Transverse colon (tissue), 4 donors: ENCODE results near the gene PER2. TPM values are rescaled to one million over a fixed set of nuclear protein-coding genes. Genes with fewer than 3 reads are reported as not detected.
A peak's percentile ranks its signal among the peaks of the same experiment; 100 is the strongest.

ENCODE experiments used
- DNase-seq: peaks from one replicate; pipeline ENCODE4 v3.0.0-alpha.2; 2019
- H3K27ac ChIP-seq, 4 donors: fragments of 200-600 bp; sonication (generic); 2 replicates each; pipeline ENCODE4 v1.5.1; 2016 to 2018; ENCODE audit warnings: inconsistent platforms in 4 of 4
- H3K27me3 ChIP-seq: fragments of 200-600 bp; sonication (generic); 2 replicates; pipeline ENCODE4 v1.5.1; 2017; ENCODE audit warnings: inconsistent platforms
- H3K36me3 ChIP-seq, 4 donors: fragments of 200-600 bp; sonication (generic); 2 replicates each; pipeline ENCODE4 v1.5.1; 2017 to 2019; ENCODE audit warnings: inconsistent platforms in 4 of 4
- H3K4me1 ChIP-seq, 4 donors: fragments of 200-600 bp; sonication (generic); 2 replicates each; pipeline ENCODE4 v1.5.1; 2017 to 2020; ENCODE audit warnings: inconsistent platforms in 4 of 4
- H3K4me3 ChIP-seq, 4 donors: fragments of 200-600 bp; sonication (generic); 1 replicate in 1 of 4; 2 replicates in 3 of 4; pipeline versions ENCODE4 v1.5.1 to v1.6.1; 2017 to 2019; ENCODE audit warnings: inconsistent platforms in 4 of 4
- H3K9me3 ChIP-seq, 2 donors: fragments of 200-600 bp; sonication (generic); 2 replicates each; pipeline ENCODE4 v1.5.1; 2017 to 2019; ENCODE audit warnings: inconsistent platforms in 2 of 2
- EP300 ChIP-seq: sonication (generic); formaldehyde crosslinking; IDR thresholded peaks from one replicate; pipeline ENCODE4 v1.6.1; 2017; ENCODE audit warnings: antibody characterized with exemption, low read depth
- POLR2A ChIP-seq: fragments of 450-650 bp; IDR thresholded peaks from one replicate; pipeline ENCODE4 v1.6.1; 2016; ENCODE audit warnings: antibody characterized with exemption, mild to moderate bottlenecking, moderate library complexity
- POLR2AphosphoS5 ChIP-seq, 3 donors: sonication (generic); formaldehyde crosslinking; IDR thresholded peaks; one replicate each; pipeline ENCODE4 v1.6.1; 2016; ENCODE audit warnings: antibody characterized with exemption in 3 of 3
- WGBS, 2 donors: methylation state at CpG; one replicate each; pipeline ENCODE4 v1.1.5; 2018; ENCODE audit warnings: low coverage in 1 of 2; 5-methylcytosine and 5-hydroxymethylcytosine counted together
- in situ Hi-C, 4 donors: fragments of 200-750 bp; cut with MboI; loops; one replicate each; pipeline versions ENCODE4 v1.15.0 to v1.15.1; 2017; ENCODE audit warnings: low sequenced_read_pairs in 3 of 4, low pct_ligation_motif_present in 1 of 4, low pct_unique_long_range_greater_than_20kb in 1 of 4
- intact Hi-C: fragments of 100-400 bp; cut with DNase I; formaldehyde crosslinking; loops from one replicate; pipeline ENCODE4 v1.15.1; 2023; ENCODE audit warnings: low total_unique reads
- total RNA-seq, 4 donors: library from RNA; depleted of rRNA; stranded (reverse); fragments of >200 nt; gene quantifications; one replicate each; pipeline ENCODE4 v1.1.0, GENCODE V29; 2016
- TF ChIP-seq, protein P1 (sequence below), 5 experiments: fragments of 200-600 bp in 3 of 5; fragments of 450-650 bp in 2 of 5; sonication (generic) in 3 of 5; IDR thresholded peaks; 1 replicate in 2 of 5; 2 replicates in 3 of 5; pipeline ENCODE4 v1.5.1; 2016 to 2017; ENCODE audit warnings: antibody characterized with exemption in 5 of 5, inconsistent platforms in 3 of 5, mild to moderate bottlenecking in 2 of 5, moderate library complexity in 1 of 5

PER2 gene
- total RNA-seq, 4 donors from 2014 or later = 19.1 to 67.3 (median 32.3) TPM

DNA sequence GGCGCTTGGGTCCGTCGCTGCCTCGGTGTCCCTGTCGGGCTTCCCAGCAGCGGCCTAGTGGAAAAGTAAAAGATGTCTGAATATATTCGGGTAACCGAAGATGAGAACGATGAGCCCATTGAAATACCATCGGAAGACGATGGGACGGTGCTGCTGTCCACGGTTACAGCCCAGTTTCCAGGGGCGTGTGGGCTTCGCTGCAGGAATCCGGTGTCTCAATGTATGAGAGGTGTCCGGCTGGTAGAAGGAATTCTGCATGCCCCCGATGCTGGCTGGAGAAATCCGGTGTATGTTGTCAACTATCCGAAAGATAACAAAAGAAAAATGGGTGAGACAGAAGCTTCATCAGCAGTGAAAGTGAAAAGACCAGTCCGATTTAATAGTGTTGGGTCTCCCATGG is 56.6 kb downstream of the PER2 start:
- peak overlapping the region in 1 of 4 donors; percentile 54 for H3K4me3 ChIP-seq
- peaks cover 0 to 24% (median 16%) of the 10 kb centered on the region in 4 donors for H3K4me1 ChIP-seq
- WGBS, 2 donors = 72 to 100% methylated on average over 1 to 21 of the region's 21 CpGs
- H3K27me3 ChIP-seq = no peaks in the 10 kb centered on the region
- intact Hi-C loops = no loop called here
- H3K9me3 ChIP-seq = no peaks in the 10 kb centered on the region
- peak overlapping the region in 1 of 4 donors; percentile 80 for H3K27ac ChIP-seq
- DNase-seq = no peak
- in situ Hi-C loops = no loop called here
- no peak for TF ChIP-seq POLR2AphosphoS5 (IDR thresholded peaks at IDR 0.05)
- TF ChIP-seq POLR2A = no peak
- no peak for TF ChIP-seq EP300
- TF ChIP-seq, protein P1, sequence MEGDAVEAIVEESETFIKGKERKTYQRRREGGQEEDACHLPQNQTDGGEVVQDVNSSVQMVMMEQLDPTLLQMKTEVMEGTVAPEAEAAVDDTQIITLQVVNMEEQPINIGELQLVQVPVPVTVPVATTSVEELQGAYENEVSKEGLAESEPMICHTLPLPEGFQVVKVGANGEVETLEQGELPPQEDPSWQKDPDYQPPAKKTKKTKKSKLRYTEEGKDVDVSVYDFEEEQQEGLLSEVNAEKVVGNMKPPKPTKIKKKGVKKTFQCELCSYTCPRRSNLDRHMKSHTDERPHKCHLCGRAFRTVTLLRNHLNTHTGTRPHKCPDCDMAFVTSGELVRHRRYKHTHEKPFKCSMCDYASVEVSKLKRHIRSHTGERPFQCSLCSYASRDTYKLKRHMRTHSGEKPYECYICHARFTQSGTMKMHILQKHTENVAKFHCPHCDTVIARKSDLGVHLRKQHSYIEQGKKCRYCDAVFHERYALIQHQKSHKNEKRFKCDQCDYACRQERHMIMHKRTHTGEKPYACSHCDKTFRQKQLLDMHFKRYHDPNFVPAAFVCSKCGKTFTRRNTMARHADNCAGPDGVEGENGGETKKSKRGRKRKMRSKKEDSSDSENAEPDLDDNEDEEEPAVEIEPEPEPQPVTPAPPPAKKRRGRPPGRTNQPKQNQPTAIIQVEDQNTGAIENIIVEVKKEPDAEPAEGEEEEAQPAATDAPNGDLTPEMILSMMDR (IDR thresholded peaks at IDR 0.05) = no peak
- H3K36me3 ChIP-seq = no peaks in the 10 kb centered on the region

DNA sequence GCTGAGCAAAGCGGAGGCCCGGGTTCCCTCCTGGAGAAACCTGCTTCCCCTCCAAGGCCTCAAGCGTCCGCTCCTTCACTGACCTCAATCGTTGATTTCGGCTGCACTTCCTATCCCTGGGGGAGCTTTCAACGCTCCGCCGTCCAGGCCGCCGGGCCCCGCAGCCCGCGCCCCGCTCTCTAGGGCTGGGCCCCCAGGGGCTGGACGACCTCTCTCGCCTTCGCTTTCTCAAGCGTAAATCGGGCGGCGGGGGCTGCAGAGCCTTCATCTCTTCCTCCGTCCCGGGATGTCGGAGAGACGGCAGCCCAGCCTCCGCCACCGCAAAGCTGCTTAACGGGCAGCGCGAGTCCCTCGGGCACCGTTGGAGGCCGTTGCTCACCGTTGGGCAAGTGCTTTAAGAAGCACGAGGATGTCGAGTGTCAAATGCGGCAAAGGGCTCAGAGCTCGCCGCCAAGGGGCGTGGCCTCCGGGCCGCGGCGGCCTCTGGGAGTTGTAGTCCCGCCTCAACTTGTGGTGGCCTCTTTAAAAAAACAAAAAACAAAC is 57.1 kb downstream of the PER2 start:
- intact Hi-C loops (no loop called here), in situ Hi-C loops (no loop called here)
- Histone ChIP-seq H3K27me3 (no peaks in the 10 kb centered on the region), H3K9me3 (no peaks in the 10 kb centered on the region), H3K4me1 (peaks cover 0 to 24% (median 16%) of the 10 kb centered on the region in 4 donors), H3K27ac (peak overlapping the region; percentile 20 to 80 (median 59)), H3K4me3 (peak overlapping the region; percentile 30 to 54 (median 40)), H3K36me3 (no peaks in the 10 kb centered on the region)
- 54% methylated on average over 27 of the region's 46 CpGs; no CpG with 5 or more reads in 1 of the 2 donors for WGBS, 2 donors
- DNase-seq = peak; percentile 75
- TF ChIP-seq, protein P1 (IDR thresholded peaks at IDR 0.05) = no peak
- peak; percentile 29 to 49 (median 43) for TF ChIP-seq POLR2AphosphoS5 (IDR thresholded peaks at IDR 0.05)

DNA sequence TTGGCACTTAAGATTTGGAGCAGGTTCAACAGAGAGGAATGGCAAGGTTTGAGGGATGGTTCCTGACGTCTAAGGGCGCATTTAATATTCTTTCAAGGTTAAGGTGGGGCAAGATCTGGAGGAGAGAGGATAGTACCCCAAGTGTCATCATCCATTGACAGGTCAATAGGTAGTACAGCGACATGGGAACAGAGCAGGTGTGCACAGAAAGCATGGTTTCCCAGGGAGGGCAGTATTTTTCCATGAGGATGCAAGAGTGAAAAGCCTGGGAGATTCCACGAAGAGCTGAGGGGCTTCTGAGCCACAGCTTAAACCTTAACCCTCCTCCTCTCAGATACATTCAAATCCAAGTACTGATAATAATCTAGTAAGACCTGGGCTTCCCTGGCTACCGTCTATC is 57.7 kb downstream of the PER2 start:
- in situ Hi-C loops (no loop called here), intact Hi-C loops (no loop called here)
- Histone ChIP-seq H3K4me3 (peak overlapping the region in 2 of 4 donors; percentile 44 to 54), H3K27me3 (no peaks in the 10 kb centered on the region), H3K36me3 (no peaks in the 10 kb centered on the region), H3K27ac (peak overlapping the region in 3 of 4 donors; percentile 44 to 80 (median 74)), H3K4me1 (peaks cover 0 to 25% (median 18%) of the 10 kb centered on the region in 4 donors), H3K9me3 (no peaks in the 10 kb centered on the region)
- DNase-seq = no peak
- WGBS, 2 donors = 75 to 86% methylated on average over 2 to 5 of the region's 5 CpGs
- TF ChIP-seq POLR2A (no peak), EP300 (no peak), POLR2AphosphoS5 (IDR thresholded peaks at IDR 0.05) (no peak)
- TF ChIP-seq, protein P1 (IDR thresholded peaks at IDR 0.05) = no peak

DNA sequence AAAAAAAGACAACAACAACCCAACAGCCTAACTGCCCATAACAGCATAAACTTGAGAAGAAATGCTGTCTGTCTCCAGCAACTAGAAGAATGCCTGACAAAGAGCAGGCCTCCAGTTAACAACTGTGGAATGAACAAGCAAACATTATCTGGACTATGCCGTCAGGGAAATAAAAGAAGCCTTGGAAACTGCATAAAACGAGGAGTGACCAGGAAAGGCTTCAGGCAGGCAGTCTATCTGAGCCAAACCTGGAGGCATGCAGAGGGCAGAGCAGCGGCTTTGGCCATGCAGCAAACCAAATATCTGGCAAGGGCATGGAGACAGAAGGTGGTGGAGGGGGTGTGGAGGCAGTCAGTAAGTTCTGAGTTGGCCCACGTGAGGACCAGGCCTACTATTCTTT is 59.7 kb downstream of the PER2 start:
- Histone ChIP-seq H3K9me3 (no peaks in the 10 kb centered on the region), H3K4me1 (peaks cover 0 to 24% (median 17%) of the 10 kb centered on the region in 4 donors), H3K4me3 (no peak overlapping the region), H3K27me3 (no peaks in the 10 kb centered on the region), H3K27ac (peak overlapping the region; percentile 40 to 82 (median 70)), H3K36me3 (no peaks in the 10 kb centered on the region)
- in situ Hi-C loops (no loop called here), intact Hi-C loops (no loop called here)
- DNase-seq = no peak
- peak; percentile 61 to 77 (median 71) for TF ChIP-seq POLR2AphosphoS5 (IDR thresholded peaks at IDR 0.05)
- no peak for TF ChIP-seq POLR2A
- 17 to 55% methylated on average over 1 to 4 of the region's 4 CpGs for WGBS, 2 donors
